Measurements from ENCODE around the gene TRAPPC1. TPM values are rescaled to one million over a fixed set of nuclear protein-coding genes. Genes with fewer than 3 reads are reported as not detected.
A peak's percentile ranks its signal among the peaks of the same experiment; 100 is the strongest.

Gene TRAPPC1
- total RNA-seq, 1 experiment from 2014 or later: 224 TPM

DNA sequence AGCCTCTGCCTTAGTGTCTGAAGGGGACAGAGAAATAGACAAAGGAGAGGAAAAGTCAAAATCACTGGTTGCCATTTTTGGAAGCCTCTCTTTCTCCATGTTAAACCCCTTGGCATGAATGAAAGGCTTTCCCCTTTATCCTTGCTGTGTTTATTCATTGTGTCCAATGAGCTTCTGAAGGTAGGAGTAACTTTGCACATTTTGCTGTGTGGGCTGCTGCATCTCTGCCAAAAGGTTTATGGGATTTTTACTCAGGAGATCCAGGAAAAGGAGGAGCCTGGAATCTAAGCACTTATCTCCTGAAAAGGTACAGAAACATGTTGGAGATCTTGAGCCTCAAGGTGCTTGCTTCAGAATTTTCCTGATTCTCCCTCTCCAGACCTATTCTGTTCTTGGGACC lies 4.1 kb upstream of the TRAPPC1 start:
- no peaks in the 10 kb centered on the region for H3K27me3 ChIP-seq (ENCODE audit: insufficient read depth, low read depth)
- peaks cover 26% of the 10 kb centered on the region for H3K79me2 ChIP-seq (ENCODE audit: low read depth)
- H3K27ac ChIP-seq: no peak overlapping the region
- H3K4me1 ChIP-seq (replicated peaks; ENCODE audit: insufficient read depth): peaks cover 11% of the 10 kb centered on the region
- BruUV-seq (replicated peaks): no TSS peak
- POLR2A ChIA-PET (ENCODE audit: unreplicated experiment): no interaction called here
- no peak for TF ChIP-seq EZH2 (IDR thresholded peaks at IDR 0.05; ENCODE audit: low read depth)
- TF ChIP-seq, protein P1, sequence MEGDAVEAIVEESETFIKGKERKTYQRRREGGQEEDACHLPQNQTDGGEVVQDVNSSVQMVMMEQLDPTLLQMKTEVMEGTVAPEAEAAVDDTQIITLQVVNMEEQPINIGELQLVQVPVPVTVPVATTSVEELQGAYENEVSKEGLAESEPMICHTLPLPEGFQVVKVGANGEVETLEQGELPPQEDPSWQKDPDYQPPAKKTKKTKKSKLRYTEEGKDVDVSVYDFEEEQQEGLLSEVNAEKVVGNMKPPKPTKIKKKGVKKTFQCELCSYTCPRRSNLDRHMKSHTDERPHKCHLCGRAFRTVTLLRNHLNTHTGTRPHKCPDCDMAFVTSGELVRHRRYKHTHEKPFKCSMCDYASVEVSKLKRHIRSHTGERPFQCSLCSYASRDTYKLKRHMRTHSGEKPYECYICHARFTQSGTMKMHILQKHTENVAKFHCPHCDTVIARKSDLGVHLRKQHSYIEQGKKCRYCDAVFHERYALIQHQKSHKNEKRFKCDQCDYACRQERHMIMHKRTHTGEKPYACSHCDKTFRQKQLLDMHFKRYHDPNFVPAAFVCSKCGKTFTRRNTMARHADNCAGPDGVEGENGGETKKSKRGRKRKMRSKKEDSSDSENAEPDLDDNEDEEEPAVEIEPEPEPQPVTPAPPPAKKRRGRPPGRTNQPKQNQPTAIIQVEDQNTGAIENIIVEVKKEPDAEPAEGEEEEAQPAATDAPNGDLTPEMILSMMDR (conservative IDR thresholded peaks at IDR 0.05): no peak
- H3K36me3 ChIP-seq (ENCODE audit: low read depth): no peaks in the 10 kb centered on the region
- no peaks in the 10 kb centered on the region for H4K20me1 ChIP-seq (ENCODE audit: insufficient read depth)
- CTCF ChIA-PET: no interaction called here
- H3K4me3 ChIP-seq: no peak overlapping the region
- intact Hi-C loops (cut with micrococcal nuclease; ENCODE audit: unreplicated experiment): no loop called here
- no peaks in the 10 kb centered on the region for H3K9me3 ChIP-seq (ENCODE audit: insufficient read depth, low read depth)
- no peaks in the 10 kb centered on the region for H3K9me2 ChIP-seq (ENCODE audit: insufficient read depth)
- no peak overlapping the region for H3K4me2 ChIP-seq
- H3F3A ChIP-seq (ENCODE audit: insufficient read depth, low read depth): no peaks in the 10 kb centered on the region; the same call in 1 of the 2 replicates
- no peak overlapping the region for H2AFZ ChIP-seq
- no peak for DNase-seq

DNA sequence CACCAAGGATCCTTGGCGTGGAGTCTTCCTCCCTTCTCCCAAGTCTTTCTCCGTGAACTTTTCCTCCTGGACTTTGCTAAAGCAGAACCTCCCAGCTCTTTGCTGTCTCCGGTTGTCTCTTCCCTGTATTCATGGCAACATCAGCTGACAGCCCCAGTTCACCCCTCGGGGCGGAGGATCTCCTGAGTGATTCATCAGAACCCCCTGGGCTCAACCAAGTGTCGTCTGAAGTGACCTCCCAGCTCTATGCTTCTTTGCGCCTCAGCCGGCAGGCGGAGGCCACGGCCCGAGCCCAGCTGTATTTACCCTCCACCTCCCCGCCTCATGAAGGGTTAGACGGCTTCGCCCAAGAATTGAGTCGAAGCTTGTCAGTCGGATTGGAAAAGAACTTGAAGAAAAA lies 1.2 kb upstream of the TRAPPC1 start:
- POLR2A ChIA-PET (ENCODE audit: unreplicated experiment): interaction anchor here (0.6 to 0.7 kb wide), 4 partner anchors 44 to 386 kb away, joined by 3 to 8 read pairs (median 4); partner anchors contain the start of gene CHD3
- intact Hi-C loops (cut with micrococcal nuclease; ENCODE audit: unreplicated experiment): loop anchor here (1.0 to 5.0 kb wide), 3 partner anchors 18 to 57 kb away; partner anchors contain the start of gene CHD3
- no TSS peak for BruUV-seq (replicated peaks)

DNA sequence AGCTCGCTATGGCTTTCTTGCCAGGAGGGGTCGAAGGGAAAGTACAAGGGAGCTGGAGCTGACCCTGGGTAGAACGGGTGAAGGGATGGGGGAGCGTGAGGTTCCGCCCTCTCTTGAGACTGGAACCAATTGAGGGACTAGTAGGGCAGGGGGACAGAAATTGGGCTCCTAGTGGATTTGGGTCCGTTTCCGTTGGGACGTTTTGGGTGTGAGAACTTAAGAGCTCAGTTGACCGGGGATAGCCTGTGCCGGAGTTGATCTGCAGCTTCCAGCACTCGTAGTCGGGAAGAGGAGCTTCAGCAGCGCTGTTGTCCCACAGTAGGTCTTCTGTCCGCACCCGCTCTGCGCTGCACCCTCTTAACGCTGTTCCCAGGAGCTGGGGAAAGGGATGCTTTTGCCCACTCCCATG lies 741 bp upstream of the TRAPPC1 start:
- Histone ChIP-seq H3K4me1 (replicated peaks; ENCODE audit: insufficient read depth) (peaks cover 11% of the 10 kb centered on the region), H3K9me2 (ENCODE audit: insufficient read depth) (no peaks in the 10 kb centered on the region), H3K4me3 (peak overlapping the region; percentile 88), H3K27ac (no peak overlapping the region), H3F3A (ENCODE audit: insufficient read depth, low read depth) (no peaks in the 10 kb centered on the region; the same call in 1 of the 2 replicates), H3K9me3 (ENCODE audit: insufficient read depth, low read depth) (no peaks in the 10 kb centered on the region), H3K79me2 (ENCODE audit: low read depth) (peaks cover 30% of the 10 kb centered on the region), H2AFZ (peak overlapping the region; percentile 96), H4K20me1 (ENCODE audit: insufficient read depth) (no peaks in the 10 kb centered on the region), H3K4me2 (peak overlapping the region; percentile 97), H3K36me3 (ENCODE audit: low read depth) (no peaks in the 10 kb centered on the region), H3K27me3 (ENCODE audit: insufficient read depth, low read depth) (no peaks in the 10 kb centered on the region)
- BruUV-seq (replicated peaks): no TSS peak
- no peak for DNase-seq
- intact Hi-C loops (cut with micrococcal nuclease; ENCODE audit: unreplicated experiment): loop anchor here (1.0 to 5.0 kb wide), 3 partner anchors 17 to 58 kb away; partner anchors contain the start of gene CHD3
- no peak for TF ChIP-seq EZH2 (IDR thresholded peaks at IDR 0.05; ENCODE audit: low read depth)
- TF ChIP-seq, protein P1 (conservative IDR thresholded peaks at IDR 0.05): no peak
- ChIA-PET POLR2A (ENCODE audit: unreplicated experiment) (interaction anchor here (0.6 to 0.7 kb wide), 4 partner anchors 13 to 386 kb away, joined by 3 to 24 read pairs (median 4); partner anchors contain the start of gene CHD3), CTCF (interaction anchor here (0.5 to 2.5 kb wide), 8 partner anchors 14 to 109 kb away, joined by 3 to 7 read pairs (median 4); no protein-coding TSS in a partner anchor)

More for the DNA sequence above, 1.2 kb upstream of the TRAPPC1 start:
- Histone ChIP-seq H3K4me2 (peak overlapping the region; percentile 97), H3K36me3 (ENCODE audit: low read depth) (no peaks in the 10 kb centered on the region), H3K9me2 (ENCODE audit: insufficient read depth) (no peaks in the 10 kb centered on the region), H3K9me3 (ENCODE audit: insufficient read depth, low read depth) (no peaks in the 10 kb centered on the region), H3K27ac (no peak overlapping the region), H3K4me3 (peak overlapping the region; percentile 88), H3K27me3 (ENCODE audit: insufficient read depth, low read depth) (no peaks in the 10 kb centered on the region), H2AFZ (peak overlapping the region; percentile 96), H3K4me1 (replicated peaks; ENCODE audit: insufficient read depth) (peaks cover 11% of the 10 kb centered on the region), H3F3A (ENCODE audit: insufficient read depth, low read depth) (no peaks in the 10 kb centered on the region; the same call in 1 of the 2 replicates), H3K79me2 (ENCODE audit: low read depth) (peaks cover 30% of the 10 kb centered on the region), H4K20me1 (ENCODE audit: insufficient read depth) (no peaks in the 10 kb centered on the region)
- peak; percentile 49 to 55 for DNase-seq
- CTCF ChIA-PET: interaction anchor here (0.5 to 2.5 kb wide), 6 partner anchors 20 to 108 kb away, joined by 3 to 7 read pairs (median 4); no protein-coding TSS in a partner anchor
- TF ChIP-seq EZH2 (IDR thresholded peaks at IDR 0.05; ENCODE audit: low read depth): no peak
- TF ChIP-seq, protein P1 (conservative IDR thresholded peaks at IDR 0.05): no peak
